ENCODE data around the gene RAD51B.
"Not testable (repeated sequence)": the region's sequence is repeated elsewhere in the genome, so short reads cannot be mapped to it uniquely, and the experiment has no call there.

The RAD51B gene

DNA sequence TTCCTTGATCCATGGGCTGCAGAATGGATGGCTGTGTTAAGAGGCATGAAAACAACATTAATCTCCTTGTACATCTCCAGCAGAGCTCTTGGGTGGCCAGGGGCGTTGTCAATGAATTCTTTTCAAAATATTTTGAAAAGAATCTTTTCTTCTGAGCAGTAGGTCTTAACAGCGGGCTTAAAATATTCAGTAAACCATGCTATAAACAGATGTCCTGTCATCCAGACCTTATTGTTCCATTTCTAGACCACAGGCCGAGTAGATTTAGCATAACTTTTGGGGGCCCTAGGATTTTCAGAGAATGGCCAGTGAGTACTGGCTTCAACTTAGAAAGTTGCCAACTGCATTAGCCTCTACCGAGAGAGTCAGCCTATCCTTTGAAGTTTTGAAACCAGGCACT, 130.2 kb downstream of the RAD51B start:
- no peak for DNase-seq (ENCODE audit: low read depth in 2 of 2)

DNA sequence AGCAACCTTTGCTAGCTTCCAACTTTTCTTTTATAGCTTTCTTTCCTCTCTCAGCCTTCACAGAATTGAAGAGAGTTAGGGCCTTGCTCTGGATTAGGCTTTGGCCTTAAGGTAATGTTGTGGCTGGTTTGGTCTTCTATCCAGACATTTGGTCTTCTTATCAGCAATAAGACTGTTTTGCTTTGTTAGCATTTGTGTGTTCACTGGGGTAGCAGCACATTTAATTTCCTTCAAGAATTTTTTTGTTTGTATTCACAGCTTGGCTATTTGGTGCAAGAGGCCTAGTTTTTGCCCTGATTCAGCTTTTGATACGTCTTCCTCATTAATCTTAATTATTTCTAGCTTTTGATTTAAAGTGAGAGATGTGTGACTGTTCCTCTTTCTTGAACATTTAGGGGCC, 130.8 kb downstream of the RAD51B start:
- no peak for DNase-seq (ENCODE audit: low read depth in 2 of 2)

DNA sequence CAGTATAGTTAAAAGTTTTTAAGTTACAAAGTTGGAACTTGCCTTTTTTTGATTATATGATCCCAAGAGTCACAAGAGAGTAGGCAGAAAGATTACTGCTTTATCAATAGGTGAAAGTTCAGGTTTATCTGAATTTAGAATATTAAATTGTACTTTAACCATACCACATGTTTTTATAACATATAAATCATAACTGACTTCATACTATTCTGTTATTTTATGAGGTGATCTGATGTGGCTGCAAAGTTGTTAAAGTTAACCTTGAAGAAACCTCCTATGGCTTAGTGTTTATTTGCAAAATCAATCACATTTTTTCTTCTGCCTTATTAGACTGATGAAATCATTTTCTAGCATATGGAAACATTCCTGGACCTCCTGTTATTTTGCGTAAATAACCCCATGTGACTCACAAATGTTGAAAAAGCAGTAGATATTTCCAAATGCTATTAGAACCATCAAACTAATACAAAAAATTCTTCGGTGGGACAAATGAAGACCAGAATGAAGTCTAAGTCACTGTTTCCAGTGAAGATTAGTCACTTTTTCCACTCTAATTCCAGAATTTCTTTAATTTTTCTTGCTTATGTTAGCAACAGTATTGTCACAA, 132.1 kb downstream of the RAD51B start:
- no peak for DNase-seq (ENCODE audit: low read depth in 2 of 2)

DNA sequence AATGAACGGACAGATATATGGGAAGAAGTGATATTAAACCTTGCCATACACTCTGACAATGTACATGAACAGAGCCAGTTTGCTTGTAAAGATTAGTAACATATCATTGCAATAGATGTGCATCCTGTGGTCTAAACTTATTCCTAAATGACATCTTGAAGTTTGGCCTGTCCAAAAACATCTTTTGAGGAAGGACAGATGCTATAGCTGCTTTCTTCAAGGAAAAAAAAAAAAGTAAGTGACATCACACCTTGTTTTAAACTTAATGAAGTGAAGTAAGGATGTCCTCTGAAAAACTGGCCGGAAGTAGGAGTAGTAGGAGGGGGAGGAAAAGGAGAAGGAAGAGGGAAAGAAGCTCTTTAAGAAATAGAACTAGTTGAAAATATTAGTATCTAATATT, 132.8 kb downstream of the RAD51B start:
- DNase-seq (ENCODE audit: low read depth in 2 of 2): no peak

DNA sequence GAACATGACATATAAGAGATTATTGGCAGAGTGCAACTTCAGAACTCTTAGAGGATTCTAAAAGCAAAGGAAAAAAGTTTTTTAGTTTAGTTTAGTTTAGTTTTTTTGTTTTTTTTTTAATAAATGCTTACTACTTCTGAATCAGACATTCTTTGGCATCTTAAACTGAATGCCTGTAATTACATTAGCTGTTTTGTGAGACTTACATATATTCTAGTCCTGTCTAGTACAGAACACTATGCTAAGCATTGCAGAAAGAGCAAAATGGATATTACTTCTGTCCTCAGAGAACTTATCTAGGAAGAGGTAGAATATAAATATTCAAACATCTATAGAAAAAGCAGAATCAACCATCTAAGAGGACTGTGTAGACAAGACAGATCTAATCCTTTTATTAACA, 133.2 kb downstream of the RAD51B start:
- DNase-seq (ENCODE audit: low read depth in 2 of 2): no peak

DNA sequence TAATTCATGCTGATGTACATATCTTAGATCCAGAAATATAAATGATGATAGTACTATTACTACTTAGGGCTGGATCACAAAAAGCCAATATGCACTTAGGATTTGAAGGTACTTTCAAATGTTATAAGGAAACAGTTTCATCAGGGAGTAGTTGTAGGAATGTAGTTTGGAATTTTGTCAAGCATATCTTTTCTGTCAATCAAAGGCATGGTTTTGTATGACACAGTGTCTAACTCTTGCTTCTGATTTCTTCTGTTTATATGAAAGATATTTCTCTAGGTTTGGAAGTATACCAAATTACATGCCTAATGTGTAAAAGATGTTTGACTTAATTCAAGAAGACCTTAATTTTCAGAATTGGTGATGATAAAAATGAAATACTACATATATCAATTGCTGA, 135.7 kb downstream of the RAD51B start:
- DNase-seq (ENCODE audit: low read depth in 2 of 2): no peak

DNA sequence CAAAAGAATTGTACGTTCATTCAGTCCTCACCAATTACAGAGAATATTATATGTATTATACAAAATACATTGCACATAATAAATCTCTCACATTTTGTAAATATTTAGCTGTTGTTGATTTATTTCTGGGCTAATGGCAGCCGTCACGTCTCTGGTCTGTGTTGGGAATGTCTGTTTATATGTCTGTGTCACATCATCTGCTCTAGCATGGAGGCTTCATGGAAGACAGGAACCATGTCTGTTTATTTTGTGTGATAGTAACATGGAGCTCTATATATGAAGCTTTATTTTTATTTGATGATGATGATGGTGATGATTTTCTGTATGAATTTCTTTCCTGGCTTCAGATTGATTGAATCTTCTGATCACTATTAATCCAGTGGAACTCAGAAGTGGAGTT, 138.4 kb downstream of the RAD51B start:
- DNase-seq (ENCODE audit: low read depth in 2 of 2): no peak

DNA sequence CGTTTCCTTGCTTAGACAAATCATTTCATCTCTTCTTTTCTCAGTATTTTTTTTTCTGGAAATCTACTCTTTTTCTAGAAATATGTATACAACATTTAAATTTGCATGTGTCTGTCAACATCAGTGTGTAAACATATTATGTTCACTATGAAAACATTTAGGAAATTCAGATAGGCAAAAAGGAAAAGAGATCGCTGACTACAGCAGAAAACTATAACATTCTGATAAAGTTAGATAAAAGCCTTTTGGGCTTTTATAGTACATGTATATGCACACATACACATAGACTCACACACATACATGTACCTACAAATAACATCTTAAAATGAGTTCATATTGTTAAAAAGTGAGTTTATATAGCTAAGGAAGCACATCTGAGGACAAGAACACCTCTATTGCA, 142.1 kb downstream of the RAD51B start:
- DNase-seq (ENCODE audit: low read depth in 2 of 2): no peak

DNA sequence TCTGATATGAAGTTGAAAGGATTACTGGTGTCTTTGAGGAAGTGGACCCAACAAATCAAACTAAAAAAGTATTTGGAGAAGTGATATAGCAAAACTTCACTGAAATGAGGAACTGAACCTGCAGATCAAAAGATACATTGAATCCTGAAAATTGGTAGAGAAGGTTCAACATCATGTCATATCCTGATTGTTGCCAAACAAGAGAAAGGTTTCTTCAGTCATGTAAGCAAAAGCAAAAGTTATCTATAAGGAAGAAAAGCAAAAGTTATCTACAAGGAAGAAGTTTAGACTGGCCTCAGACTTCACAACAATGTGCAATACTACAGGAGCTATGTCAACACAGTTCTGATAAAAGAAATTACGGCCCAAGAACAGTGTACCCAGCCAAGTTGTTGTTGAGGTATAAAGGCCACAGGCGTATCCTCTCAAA, 142.7 kb downstream of the RAD51B start:
- no peak for DNase-seq (ENCODE audit: low read depth in 2 of 2)

DNA sequence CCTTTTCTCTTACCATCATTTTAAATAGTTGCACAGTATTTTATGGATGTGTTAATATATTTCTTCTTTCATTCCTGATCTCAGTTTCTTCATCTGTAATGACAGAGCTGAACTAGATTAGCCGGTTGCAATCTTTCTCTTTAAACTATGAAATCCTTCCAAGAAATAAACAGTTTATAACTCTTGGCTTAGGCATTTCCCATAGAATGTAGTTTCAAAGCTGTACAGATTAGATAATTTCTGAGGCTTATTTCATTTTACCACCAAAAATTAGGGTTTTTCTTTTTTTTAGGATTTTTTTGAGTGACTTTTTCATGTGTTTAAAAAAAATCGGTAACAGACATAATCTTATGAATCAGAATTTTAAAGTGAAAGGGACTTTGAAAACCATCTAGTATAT, 144.0 kb downstream of the RAD51B start:
- DNase-seq (ENCODE audit: low read depth in 2 of 2): no peak

DNA sequence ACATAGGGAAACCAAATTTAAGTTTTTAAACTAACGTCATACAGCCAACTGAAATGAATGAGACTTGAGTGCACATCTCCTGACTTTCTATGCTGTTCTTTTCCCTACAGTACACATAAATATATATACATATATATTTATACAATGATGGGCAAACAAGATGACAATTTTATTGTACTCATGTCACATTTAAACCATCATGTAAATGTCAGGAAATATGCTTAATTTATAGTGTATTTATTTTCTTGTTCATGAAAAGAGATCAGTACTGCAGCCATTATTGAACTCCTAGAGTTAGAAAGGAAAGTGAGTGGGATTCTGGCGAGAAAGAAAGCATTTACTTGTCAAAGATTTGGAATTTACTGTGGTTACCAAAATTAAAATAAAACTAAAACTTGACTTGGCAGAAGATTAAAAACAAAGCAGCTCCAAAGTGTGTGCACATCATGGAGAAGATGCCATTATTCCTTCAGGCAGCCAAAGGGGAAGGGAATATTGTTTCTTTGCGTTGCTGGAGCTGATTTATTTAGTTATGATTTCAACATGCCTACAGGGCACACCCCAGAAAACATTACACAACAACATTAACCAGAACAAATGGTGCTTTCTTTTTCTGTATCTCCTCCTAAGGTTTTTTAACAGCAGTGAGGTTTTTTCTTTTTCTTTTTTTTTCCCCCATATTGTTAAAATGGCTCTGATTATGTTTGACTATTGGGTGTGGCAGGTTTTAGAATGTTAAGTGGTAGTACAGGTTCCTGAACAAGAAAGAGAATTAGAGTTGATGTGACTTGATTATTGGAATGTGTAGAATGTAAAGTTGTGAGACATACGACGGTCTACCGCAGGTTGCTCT, 144.6 kb downstream of the RAD51B start:
- no peak for DNase-seq (ENCODE audit: low read depth in 2 of 2)

DNA sequence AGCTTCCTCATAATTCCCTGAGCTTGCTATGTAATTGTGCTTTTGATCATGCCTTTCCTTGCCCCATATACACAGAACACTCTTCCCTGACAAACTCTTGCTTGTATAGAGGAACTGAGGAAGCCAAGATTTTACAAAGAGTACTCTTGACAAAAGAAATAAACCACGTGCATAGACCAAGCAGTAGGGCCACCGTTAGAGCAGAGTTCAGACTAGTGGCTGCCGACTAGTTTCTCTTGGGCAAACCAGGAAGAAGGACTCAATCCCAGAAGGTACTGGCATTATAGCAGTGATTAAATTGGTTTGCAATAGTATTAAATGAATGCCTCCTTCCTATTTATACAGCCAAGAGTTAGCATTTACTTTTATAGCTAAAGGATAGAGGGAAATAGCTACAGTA, 146.1 kb downstream of the RAD51B start:
- DNase-seq (ENCODE audit: low read depth in 2 of 2): no peak

DNA sequence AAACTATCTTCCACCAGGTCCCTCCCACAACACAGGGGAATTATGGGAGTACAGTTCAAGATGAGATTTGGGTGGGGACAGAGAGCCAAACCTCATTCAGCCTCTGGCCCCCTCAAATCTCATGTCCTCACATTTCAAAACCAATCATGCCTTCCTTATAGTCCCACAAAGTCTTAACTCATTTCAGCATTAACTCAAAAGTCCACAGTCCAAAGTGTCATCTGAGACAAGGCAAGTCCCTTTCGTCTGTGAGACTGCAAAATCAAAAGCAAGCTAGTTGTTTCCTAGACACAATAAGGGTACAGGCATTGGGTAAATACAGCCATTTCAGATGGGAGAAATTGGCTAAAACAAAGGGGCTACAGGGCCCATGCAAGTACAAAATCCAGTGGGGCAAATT, 147.6 kb downstream of the RAD51B start:
- DNase-seq (ENCODE audit: low read depth in 2 of 2): no peak

DNA sequence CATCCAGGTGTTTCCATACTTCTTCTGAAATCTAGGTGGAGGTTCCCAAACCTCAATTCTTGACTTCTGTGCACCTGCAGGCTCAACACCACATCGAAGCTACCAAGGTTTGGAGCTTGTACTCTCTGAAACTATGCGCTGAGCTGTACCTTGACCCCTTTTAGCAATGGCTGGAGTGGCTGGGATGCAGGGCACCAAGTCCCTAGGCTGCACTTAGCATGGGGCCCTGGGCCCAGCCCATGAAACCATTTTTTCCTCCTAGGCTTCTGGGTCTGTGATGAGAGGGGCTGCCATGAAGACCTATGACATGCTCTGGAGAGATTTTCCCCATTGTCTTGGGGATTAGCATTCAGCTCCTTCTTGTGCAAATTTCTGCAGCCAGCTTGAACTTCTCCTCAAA, 148.4 kb downstream of the RAD51B start:
- DNase-seq (ENCODE audit: low read depth in 2 of 2): not testable (repeated sequence)

DNA sequence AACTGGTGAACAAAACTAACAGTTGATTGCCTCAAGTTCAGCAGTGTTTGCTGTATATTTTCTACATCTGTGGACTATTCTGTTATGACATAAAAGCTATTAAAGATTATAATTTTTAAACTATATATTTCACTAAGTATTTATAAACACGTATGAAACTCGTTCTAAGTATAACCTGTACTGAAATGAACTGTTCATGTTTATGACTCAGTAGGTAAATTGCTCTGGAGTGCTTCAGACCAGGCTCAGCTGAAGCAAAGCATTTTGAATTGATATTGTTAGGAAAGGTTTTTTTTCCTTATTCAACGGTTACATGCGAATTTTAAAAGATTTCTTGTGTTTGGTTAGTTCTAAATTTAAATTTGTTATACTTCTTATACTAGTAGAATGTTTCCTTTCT, 151.3 kb downstream of the RAD51B start:
- no peak for DNase-seq (ENCODE audit: low read depth in 2 of 2)

DNA sequence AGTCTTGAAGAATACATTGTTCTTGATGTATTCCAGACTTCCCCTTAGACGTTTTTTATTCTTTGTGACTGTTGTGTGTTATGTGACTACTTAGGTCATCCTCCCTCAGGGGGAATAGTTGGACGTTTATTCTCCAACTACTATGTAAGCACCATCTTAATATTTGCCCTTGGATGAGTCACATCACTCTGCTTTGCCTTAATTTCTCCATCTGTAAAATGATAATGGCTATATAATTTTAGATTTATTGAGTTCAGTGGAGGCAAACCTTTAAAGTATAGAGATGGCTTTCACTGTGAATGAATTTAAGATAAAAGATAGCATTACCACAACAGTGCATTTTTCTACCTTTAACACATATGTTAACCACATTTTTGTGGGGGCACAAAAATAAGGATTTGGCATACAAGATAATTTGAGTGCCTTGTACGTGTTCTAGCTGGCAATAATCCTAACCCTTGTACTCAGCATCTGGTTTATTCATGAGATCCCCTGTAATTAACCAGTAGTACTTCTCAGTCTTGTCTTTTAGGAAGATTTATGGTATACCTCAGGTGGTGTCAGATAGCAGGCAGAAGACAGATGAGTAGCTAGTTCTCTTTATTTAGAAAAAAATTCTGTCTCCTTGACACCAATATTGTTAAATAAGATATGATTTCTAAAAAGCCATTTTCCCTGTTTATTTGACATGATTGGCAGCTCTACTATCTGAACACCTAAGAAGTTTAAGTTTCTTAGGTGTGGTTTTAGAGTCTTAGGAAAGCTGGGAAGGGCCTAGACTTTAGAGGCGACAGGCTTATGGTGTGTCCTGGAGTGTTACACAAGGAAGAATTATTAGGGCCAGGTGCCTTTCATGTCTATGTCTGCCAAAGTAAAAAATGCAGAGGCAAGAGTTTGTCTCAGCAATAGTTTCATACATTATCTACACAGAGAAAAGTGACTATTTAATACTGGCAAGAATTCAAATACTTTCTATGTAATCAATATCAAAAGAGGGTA, 152.3 kb downstream of the RAD51B start:
- no peak for DNase-seq (ENCODE audit: low read depth in 2 of 2)

DNA sequence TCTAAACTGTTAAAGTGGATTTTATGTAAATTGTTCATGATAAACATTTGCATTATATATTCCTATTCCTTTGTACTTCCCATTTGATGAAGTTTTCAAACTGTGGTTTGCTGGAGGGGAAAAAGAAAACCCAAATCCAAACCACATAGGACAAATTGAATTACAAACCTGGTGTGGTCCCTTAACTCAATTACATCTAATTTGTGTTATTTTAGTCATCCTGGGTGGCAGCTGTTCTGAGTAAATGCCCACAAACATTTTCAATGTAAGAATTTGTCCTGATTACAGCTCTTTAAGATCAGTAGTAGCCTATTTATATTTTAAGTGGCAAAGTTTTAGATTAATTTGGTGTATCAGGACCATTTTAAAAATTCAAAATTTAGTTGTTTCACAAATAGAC, 153.9 kb downstream of the RAD51B start:
- no peak for DNase-seq (ENCODE audit: low read depth in 2 of 2)

DNA sequence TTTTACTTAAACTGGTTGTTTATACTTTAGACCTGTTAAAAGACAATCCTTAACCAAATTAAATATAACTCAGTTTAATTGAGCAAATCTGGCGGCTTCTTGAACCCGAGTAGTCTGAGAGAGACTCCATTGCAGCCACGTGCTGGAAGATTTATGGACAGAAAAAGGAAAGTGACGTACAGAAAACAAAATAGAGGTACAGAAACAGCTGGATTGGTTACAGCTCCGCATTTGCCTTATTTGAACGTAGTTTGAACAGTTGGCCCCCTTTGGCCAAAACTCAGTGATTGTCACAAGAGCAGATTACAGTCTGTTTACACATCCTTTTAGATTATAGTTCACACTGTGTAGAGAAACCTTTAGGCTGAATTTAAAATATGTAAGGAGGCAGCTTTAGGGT, 155.9 kb downstream of the RAD51B start:
- DNase-seq (ENCODE audit: low read depth in 2 of 2): no peak

DNA sequence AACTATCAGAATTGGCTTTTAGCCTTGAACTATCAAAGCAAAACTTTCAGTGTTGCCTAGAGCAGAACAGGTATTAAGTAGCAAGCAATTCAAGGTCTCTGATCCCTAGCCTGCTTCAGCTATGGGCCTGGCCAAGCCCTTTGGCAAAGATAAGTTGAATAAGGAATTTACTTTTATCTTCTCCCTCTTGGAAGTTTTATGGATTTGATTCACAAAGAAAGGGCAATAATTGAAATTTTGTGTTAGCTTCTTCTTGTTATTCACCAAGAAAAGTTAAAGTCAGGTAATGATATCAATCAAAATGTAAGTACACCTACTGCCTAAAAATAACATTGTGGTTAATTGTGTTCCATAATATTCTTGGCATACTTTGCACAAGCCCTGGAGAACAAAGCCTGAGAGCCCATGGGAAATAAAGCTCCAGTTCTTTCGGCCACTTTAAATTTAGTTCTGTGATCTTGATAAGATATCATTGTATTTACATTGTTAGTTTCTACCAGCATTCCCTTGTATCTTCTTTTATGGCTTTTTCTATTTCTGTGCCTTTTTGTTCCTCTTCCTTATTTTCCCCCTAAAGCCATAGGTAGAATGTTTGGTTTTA, 158.0 kb downstream of the RAD51B start:
- DNase-seq (ENCODE audit: low read depth in 2 of 2): no peak

DNA sequence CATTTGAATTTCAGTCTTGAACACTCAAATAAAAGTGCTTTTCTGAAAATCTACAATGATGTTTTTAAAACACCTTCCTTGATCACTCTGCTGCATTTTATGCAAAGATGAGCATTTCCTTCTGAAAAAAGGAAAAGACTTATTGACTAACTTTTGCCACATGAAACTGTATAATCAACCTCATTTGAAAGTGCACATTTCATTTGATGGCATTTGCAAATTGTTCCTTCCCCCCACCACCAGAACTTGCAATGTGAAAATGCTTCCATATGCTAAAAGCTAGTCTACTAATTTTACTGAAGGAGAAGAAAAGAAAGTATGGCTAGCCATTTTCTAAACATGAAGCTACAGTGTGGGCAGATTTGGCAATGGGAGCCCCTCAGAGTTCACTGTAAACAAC, 159.2 kb downstream of the RAD51B start:
- no peak for DNase-seq (ENCODE audit: low read depth in 2 of 2)

DNA sequence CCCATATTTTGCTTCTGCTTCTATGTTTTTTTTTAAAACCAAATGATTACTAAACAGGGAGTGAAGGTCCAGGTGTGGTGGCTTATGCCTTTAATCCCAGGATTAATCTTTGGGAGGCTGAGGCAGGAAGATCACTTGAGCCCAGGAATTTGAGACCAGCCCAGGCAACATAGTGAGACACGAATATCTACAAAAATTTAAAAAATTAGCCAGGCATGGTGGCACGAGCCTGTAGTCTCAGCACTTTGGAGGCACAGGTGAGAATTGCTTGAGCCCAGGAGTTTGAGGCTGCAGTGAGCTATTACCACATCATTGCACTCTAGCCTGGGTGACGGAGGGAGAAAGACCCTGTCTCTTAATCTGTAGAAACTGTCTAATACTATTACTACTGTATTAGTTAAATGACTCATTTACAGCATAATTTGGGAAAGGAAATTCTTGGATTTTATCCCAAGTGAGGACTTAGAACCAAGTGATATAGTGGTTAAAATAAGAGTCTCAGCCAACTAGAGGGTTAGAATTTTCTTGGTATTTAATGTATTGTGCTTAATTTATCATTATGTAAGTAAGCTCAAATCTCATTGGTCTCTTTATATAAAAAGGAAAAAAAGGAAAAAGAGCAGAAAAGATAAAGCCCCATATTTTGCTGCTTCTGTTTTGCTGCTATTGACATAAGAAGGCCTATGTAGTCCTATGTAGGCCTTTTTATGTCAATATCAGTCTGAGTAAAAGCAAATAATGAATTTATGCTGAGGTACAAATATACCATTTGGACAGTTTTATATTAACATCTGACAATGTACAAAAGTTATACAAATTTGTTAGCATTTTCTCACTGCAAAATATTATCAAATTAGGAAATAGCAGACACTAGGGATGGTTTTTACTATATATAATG, 163.4 kb downstream of the RAD51B start:
- DNase-seq (ENCODE audit: low read depth in 2 of 2): no peak

Measured in stimulated activated CD8-positive, alpha-beta memory T cell treated with anti-CD3 and anti-CD28 coated beads, Interleukin-15, amount 100 ng/mL, for 48 hours (primary cell).